NCI-H2029 treated with DMSO at 0.1 percent for 48 hours (cell line): ENCODE measurements around the gene RASSF5.

Experiments used
- DNase-seq: peaks from one replicate; lab custom pipeline; 2025; lab: John Stamatoyannopoulos, UW

RASSF5 gene

GRCh38 chr1:206517784-206518183 lies 10.5 kb downstream of the RASSF5 start:
- no peak for DNase-seq

DNA sequence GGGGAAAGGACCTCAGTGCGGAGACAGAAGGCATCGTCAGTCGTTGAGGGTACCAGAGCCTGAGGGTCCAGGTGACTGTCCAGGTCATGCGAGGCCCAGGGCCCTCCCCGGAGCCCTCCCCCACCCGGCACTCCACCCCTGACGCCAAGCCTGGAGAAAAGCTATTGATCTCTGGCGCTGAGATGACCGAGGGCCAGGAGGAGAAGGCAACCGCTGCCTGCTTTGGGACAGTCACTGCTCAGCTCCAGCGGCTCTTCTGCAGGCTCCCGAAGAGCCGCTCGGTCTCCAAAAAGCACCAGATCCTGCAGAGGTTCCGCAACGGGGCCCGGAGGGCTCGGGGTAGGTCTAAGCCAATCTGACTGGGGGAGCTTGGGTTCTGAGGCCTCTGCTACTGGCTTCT lies 10.9 kb downstream of the RASSF5 start:
- no peak for DNase-seq

DNA sequence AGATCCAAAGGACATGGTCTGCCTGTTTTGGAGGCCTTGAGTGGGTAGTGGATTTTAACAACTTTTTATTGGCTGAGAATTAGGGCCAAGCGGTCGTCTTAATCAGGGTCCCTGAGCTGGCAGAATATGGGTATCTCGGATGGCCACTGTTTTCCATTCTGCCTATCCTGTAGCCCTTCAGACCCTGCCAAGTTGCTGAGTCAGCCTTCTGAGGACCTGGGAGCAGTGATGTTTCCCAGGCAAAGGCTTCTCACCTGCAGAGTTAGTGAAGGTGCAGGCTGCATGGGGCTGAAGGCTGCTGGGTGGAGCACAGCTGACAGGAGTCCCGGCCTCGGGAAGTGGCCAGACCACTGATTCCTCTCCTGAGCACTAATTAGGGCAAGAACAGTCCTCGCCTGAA lies 11.4 kb downstream of the RASSF5 start:
- no peak for DNase-seq

DNA sequence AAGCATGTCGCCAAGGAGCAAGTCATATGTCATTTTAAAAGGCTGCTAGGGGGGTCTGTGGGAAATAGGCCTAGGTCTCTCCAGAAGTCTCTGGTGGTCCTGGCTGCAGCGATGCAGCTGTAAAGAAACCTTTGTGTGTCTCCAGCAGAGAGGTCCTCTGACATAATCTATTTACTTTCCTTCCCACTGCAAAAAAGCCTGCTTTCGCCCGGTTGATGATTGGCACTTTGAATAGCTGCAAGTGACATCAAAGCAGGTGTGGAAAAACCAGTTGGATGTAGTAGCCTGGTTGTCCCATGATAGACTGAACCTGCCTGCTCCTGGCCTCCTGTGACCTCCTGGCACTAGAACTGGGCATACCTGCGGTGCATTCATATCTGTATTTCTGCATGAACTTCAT lies 13.8 kb downstream of the RASSF5 start:
- peak; percentile 42 for DNase-seq

DNA sequence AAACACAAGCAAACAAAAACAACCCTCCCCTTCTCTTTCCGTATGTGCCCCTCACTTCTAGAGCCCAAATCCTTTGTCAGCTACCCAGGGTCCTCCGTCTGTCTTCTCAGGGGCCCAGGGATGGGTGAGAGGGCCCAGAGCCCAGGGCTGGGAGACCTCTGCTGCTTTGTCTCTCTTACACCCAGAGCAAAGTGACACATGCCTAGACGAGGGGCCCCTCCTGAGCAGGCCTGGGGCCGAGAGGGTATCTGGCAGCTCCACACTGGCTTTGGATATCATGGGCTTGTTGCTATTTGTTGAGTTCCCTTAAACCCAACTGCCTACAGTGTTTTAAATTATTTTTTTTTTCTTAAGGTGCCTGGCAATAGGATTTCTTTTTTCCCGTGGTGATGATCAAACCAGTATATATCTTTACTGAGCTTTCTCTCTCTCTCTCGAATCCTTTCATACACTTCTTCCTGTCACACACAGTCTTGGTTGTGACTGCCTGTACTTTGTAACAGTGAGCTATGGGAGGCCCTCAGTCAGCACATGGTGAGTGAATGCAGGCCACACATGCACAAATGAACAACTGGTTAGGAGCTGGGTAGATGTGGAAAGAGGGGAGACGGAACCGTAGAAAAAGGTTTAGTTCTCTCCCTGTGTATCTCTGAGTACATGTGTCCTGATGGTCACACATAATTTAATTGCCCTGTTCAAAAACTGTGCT lies 14.5 kb downstream of the RASSF5 start:
- DNase-seq, result no peak

GRCh38 chr1:206524739-206525364 lies 17.5 kb downstream of the RASSF5 start:
- no peak for DNase-seq

GRCh38 chr1:206526064-206526911 lies 19.0 kb downstream of the RASSF5 start:
- DNase-seq, result no peak

DNA sequence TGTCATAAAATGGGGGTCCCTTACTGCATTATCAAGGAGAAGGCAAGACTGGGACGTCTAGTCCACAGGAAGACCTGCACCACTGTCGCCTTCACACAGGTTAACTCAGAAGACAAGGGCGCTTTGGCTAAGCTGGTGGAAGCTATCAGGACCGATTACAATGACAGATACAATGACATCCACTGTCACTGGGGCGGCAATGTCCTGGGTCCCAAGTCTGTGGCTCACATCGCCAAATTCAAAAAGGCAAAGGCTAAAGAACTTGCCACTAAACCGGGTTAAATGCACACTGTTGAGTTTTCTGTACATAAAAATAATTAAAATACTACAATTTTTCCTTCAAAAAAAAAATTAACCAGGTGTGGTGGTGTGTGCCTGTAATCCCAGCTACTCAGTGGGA lies 22.1 kb downstream of the RASSF5 start:
- no peak for DNase-seq

- DNase-seq, result no peak
Measured at GRCh38 chr1:206532368-206532767, 25.0 kb downstream of the RASSF5 start.

DNA sequence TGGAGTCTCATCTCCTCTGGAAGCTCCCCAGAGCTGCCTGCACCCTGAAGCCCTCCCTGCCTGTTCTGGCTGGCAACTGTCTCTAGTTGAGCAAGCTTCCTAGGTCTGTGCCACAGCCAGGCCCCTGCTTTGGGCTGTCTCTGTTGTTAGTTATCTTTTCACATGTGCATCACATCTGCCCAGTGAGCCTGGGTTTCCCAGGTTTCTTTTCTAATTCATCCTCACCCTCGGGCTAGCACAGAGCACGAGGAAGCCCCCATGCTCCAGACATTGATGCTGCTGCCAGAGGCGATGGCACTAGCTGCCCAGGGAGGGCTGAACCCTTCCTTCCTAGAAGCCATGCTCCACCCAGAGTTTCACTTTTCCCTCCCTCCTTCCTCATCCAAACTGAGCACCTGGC lies 27.2 kb downstream of the RASSF5 start:
- no peak for DNase-seq

GRCh38 chr1:206535853-206536188 lies 28.5 kb downstream of the RASSF5 start:
- DNase-seq, result no peak

- no peak for DNase-seq
Measured at GRCh38 chr1:206537141-206537540, 29.8 kb downstream of the RASSF5 start.

DNA sequence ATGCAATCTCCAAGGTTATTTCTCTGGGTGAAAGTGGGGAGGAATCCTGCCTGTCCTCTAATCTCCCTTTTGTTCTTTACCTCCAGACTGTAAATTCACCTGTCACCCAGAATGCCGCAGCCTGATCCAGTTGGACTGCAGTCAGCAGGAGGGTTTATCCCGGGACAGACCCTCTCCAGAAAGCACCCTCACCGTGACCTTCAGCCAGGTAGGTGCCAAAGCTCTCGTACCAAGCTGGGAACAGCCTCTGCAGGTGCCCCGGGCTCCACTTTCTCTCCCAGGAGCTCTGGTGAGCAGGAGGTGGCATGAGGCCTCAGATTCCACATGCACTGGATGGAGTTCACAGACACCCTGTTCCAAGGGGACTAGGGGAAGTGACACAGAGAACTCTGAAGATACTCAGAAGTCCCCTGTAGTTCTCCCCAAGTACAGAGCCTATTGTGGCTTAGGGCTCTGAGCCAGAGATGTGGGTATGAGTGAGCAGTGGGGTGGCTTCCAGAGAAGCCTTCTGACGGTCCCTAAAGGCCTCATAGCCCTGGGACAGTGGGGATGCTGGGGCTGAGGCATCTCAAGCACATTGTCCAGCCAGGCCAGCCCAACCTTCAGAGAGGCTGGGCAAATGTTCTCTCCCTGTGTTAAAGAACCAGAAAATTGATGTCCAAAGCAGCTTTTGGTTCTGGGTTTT lies 30.9 kb downstream of the RASSF5 start:
- DNase-seq, result no peak

DNA sequence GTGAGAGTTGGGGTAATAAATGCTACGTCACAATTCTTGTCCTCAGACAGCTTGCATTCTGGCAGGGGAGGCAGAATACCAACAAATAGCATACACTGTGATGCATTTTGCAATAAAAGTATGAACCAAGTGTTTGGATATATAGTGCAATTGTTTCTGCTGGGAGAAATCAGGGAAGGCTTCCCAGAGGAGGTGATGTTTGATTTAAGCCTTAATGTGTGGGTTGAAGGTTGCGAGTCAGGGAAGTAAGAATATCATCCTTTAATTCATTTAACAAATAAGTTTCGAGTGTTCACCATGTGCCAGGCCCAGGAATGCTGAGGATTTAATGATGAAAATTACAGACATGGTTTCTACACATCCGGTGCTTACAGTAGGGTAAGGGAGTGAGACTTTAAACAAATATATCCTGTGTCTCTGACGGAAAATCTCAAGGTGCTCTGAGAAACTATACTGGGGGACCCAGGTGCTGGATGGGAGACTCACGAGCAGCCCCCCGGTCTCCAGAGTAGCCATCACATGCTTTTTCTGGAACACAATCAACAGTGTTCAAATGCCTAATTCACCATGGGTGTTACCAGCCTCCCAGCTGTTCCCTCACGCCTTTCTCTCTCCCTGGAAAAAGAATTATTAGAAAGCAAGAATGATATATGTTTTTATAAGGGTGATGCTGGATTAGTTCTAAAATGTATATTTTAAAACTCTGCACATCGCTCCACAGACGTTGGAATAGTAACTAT lies 31.7 kb downstream of the RASSF5 start:
- no peak for DNase-seq

DNA sequence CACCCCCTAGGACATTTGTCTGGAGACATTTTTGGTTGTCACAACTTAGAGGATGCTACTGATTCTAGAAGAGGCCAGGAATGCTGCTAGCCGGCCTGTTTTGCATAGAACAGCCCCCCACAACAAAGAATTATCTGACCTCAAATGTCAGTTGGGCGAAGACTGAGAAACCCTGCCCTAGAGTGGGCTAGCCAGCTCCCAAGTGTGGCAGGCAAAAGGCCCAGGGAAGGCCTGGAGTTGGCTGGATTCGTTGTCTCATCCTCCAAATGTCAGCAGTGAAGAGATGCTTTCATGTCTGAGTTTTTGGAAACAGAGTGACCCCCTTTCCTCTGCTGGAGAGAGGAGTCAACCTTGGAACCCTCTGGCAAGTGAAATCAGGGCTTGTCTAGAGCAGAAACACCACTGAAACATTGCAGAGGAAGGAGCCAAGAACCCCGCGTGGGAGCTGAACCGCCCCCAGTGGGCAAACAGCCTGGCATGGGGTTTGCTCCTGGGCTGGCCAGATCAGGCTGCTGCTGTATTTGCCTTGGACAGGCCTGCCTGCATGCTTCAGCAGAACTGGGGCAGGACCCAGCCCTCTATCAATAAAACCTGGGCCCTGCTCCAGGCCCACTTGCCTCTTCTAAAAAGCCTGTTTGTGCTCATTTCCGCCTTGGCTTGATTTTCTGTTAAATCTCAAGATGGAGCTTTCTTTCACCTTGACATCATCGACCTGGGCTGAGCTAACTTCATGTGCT lies 32.9 kb downstream of the RASSF5 start:
- peak; percentile 82 for DNase-seq

- DNase-seq, result no peak
Measured at GRCh38 chr1:206541236-206541833, 34.0 kb downstream of the RASSF5 start.

GRCh38 chr1:206544562-206545257 lies 37.4 kb downstream of the RASSF5 start:
- DNase-seq, result peak; percentile 27

DNA sequence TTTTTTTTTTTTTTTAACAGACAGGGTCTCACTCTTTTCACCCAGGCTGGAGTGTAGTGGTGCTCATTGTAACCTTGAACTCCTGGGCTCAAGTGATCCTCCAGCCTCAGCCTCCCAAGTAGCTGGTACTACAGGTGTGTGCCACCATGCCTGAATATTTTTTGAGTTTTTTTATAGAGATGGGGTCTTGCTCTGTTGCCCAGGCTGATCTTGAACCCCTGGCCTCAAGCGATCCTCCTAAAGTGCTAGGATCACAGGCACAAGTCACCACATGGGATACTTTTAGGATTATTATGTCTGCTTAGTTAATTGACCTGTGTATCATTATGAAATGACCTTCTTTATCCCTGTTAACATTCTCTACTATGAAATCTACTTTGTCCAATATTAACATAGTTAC lies 38.0 kb downstream of the RASSF5 start:
- no peak for DNase-seq

GRCh38 chr1:206547104-206547503 lies 39.8 kb downstream of the RASSF5 start:
- DNase-seq, result no peak

DNA sequence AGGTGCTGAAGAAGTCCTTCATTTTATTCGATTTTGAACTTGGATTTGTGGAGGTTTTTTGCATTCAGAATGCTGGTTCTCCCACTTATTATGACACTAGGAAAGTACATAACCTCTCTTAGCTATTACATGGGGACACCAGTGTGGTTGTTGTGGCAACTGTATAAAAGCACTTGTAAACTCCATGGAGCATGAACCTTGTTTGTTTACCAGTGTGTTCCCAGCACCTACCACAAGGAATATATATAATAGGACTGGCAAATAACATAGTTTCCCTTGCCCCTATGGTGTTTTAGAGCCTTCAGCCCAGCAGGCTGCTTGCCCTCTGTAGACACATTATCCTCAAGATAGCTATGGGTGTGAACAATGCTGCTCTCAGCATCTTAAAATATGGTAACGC lies 43.1 kb downstream of the RASSF5 start:
- DNase-seq, result peak; percentile 65
